Lung microvascular endothelial cell (primary cell): ENCODE measurements around the gene RPE65. TPM values are rescaled to one million over a fixed set of nuclear protein-coding genes. Genes with fewer than 3 reads are reported as not detected.
"Not testable (repeated sequence)": the region's sequence is repeated elsewhere in the genome, so short reads cannot be mapped to it uniquely, and the experiment has no call there.

Experiments used
- DNase-seq, 2 donors: peaks; one replicate each; pipeline versions ENCODE4 v3.0.0 to v3.0.0-alpha.2; 2010; ENCODE audit warnings: low read depth in 2 of 2
- total RNA-seq: library from RNA; depleted of rRNA; stranded (reverse); fragments of >200 nt; gene quantifications from 2 replicates; pipeline ENCODE4 v1.2.1, GENCODE V29; 2014

The RPE65 gene
- total RNA-seq, 1 donor from 2014 or later: not detected

- no peak for DNase-seq
Observed at GRCh38 chr1:68453060-68453670, 3.4 kb upstream of the RPE65 start.

DNA sequence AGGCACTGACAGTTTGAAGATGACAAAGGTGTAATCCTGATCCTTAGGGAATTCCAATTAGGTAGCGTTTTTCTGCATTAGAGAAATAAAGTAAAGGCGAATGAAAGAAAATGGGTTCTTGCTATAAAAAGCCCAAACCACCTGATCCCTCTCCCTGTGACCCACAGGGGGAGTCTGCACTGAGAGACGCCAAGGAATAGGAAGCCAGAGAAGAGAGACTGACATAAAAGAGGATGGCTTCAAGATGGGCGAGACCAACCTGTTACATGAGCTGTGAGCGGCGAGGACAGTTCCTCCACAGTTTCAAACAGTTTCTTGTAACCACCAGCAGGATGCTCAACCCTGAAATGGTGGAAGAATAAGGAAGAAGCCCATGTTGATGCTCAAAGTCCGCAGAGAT, 1.4 kb downstream of the RPE65 start:
- no peak for DNase-seq

DNA sequence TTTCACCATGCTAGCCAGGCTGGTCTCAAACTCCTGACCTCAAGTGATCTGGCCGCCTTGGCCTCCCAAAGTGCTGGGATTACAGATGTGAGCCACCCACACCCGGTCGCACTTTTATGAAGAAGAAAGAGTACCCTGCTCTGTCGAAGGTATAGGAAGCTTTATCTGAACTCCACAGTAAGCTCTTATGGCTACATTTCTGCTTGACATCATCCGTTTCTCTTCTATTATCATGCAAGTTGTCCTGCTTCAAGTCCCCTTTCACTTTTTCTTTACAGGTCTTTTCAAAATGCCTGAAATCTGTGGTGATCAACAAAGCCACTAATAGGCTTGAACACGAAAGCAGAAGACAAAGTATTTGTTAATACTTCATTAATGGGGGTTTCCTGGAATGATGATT, 4.0 kb downstream of the RPE65 start:
- DNase-seq: no peak

DNA sequence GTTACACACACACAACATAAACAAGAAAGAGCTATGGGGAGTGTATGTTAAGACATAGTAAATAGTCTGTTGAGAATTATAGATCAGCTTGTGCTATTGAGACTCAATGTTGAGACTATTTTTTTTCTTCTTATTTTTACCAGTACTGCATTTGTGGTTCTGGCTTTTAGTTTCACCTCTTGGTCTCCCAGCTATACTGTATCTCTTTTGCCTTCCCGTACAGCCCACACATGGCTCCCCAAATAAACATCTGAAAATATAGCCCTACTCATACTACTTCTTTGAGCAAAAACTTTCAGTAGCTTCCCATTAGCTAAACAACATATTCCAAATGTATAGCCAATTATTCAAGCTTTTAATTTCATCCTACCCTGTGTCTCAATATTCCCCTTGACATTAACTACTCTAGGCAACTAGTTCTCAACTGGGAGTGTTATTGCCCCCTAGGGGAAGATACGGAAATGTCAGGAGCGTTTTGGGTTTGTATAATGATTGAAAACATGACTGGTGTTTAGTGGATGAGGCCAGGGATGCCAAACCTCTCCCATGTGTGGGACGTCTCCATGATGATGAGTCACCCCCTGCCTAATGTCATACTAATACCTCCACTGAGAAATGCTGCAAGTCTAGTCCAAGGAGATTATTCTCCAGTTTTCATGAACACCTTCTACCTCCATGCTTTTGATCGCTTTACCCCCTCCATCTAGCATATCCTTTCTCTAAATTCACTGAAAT, 6.8 kb downstream of the RPE65 start:
- DNase-seq: peak; percentile 45 to 54

- DNase-seq: peak in 1 of 2 donors; percentile 7
Observed at GRCh38 chr1:68442006-68442405, 7.7 kb downstream of the RPE65 start.

- DNase-seq: no peak
Observed at GRCh38 chr1:68438310-68438709, 11.4 kb downstream of the RPE65 start.

DNA sequence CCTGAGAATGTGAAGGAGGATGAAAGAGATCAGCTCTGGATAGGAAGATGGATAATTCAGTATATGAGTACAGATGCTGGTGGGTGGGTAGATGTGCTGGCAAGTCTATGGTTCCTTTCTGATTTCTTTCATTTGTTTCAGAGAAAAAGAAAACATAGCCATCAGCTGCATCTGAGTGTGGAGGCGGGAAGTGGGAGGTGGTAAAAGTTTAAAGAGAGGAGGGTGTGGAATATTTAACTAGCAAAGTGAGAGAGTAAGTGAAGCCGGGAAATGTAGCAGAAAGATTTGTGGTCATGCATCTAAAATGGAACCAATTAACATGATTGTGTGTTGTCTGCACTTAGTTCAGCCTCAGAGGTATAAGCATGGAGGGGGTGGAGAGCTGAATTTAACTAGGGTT, 16.4 kb downstream of the RPE65 start:
- DNase-seq: no peak

- no peak for DNase-seq
Observed at GRCh38 chr1:68431076-68431475, 18.7 kb downstream of the RPE65 start.

DNA sequence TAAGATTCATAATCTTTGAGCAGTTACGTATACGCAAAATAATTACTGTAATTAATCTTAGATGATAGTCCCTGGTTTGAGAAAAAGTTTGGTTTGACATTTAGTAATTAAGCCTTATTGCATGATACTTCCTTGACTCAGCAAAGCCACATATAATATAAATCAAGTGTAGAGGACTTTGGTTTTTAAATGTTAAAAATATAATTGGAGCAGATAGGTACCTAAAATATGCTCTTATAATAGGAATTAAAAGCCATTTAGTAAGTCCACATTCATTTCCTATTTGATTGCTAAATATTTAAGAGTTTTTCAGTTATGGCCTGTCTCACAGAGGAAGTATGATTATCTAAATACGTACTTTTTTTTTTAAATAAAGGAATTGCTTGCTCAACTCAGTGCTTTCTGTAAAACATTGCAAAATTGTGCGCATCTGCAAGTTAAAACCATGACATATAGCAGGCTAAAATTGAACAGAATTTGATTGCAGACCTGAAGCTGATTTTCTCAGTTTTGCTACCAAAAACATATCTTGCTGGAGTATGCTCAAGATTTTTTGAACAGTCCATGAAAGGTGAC, 20.4 kb downstream of the RPE65 start:
- DNase-seq: no peak

GRCh38 chr1:68426594-68426993, 23.2 kb downstream of the RPE65 start:
- DNase-seq: no peak

DNA sequence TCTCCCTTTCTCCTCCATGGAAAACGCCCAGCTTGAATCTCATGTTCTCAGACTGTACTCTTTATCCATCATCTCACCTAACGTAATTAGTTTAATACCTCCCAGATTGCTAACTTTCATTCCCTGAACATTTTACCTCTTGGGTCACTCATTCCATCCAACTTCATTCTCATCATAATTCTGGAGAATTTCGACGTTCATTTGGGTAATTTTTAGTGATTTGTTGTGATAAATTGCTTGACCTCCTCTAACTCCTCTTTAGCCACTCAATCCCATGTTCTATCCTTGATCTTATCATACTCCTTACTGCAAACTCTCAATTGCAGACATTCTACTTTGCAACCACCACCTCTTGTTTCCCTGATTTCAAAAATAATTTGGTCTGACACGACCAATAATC, 28.4 kb downstream of the RPE65 start:
- DNase-seq: no peak

DNA sequence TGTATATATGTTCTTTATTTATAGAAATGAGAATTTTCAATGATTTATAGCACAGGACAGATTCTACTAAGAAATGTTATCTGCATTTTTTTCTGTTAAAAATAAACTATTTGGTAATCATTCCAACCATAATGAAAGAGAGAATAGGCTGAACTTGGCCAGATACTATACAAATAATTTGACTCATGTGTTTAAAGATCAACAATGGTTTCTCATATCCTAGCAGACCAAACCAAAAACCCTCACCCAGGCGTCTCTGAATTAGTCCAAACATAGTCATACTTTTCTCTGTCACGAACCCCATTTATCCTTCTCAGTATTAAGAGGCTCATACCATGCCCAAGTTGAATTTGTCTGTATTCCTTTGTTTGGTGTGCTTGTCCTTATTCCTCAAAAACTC, 40.3 kb downstream of the RPE65 start:
- no peak for DNase-seq

DNA sequence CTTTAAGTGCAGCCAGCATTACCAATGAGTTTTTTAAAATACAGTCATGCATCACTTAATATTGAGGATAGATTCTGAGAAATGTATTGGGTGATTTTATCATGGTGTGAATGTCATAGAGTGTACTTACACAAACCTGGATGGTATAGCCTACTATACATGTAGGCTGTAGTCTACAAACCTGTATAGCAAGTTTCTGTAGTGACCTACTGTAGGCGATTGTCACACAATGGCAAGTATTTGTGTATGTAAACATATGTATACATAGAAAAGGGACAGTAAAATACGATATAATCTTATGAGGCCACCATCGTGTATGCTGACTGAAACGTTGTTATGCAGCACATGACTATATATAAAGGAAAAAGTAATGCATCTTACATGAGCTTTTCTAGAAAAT, 48.2 kb downstream of the RPE65 start:
- DNase-seq: no peak

- not testable (repeated sequence) for DNase-seq
Observed at GRCh38 chr1:68395575-68395974, 54.2 kb downstream of the RPE65 start.

- DNase-seq: not testable (repeated sequence)
Observed at GRCh38 chr1:68392474-68392873, 57.3 kb downstream of the RPE65 start.

GRCh38 chr1:68385798-68386524, 63.8 kb downstream of the RPE65 start:
- not testable (repeated sequence) for DNase-seq

- peak in 1 of 2 donors; percentile 49 for DNase-seq
Observed at GRCh38 chr1:68384872-68385411, 64.8 kb downstream of the RPE65 start.

- peak; percentile 30 to 99 for DNase-seq
Observed at GRCh38 chr1:68384321-68384813, 65.4 kb downstream of the RPE65 start.

DNA sequence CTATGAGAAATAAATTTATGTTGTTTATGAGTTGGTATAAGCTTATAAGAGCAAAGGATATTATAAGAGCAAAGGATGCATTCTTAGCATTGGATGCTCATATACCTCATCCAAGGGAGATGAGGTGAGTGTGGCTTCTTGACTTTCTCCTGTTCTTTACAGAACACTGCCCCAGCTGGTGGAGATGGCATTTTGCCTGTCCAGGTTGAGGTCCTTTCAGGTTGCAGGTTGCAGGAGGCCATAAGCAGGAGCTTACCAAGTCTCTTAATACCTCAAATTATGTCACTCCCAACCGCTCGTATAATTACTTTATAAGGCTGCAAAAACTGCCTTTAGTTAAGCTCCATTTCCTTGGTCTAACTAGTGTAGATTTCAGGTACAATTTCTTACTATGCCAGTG, 66.7 kb downstream of the RPE65 start:
- no peak for DNase-seq

- peak in 1 of 2 donors; percentile 56 for DNase-seq
Observed at GRCh38 chr1:68379085-68379478, 70.7 kb downstream of the RPE65 start.
